ENCODE measurements around the gene MED17. TPM values are rescaled to one million over a fixed set of nuclear protein-coding genes. Genes with fewer than 3 reads are reported as not detected.

The MED17 gene
- total RNA-seq, 1 experiment from 2014 or later, result 41.1 TPM

DNA sequence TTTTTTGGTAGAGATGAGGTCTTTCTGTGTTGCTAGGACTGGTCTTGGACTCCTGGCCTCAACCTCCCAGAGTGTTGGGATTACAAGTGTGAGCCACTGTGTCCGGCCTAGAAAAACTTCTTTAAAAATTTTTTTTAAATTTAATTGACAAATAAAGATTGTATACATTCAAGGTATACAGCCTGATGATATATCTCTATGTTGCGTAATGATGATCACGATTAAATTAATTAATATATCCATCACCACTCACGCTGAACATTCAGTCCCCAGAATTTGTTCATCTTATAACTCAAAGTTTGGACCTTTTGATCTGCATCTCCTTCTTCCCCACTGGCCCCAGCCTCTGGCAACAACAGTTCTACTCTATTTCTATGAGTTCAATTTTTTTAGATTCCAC lies 39.1 kb downstream of the MED17 start:
- no peaks in the 10 kb centered on the region for H3K4me1 ChIP-seq (ENCODE audit: control insufficient read depth in 1 of 2, insufficient read depth in 2 of 2, low read length in 2 of 2)
- ATAC-seq, result no peak
- no peak overlapping the region for H3K4me3 ChIP-seq (replicated peaks in 1 of 2; ENCODE audit: low read depth in 1 of 2, low read length in 2 of 2)
- CTCF ChIA-PET, result no interaction called here
- no peaks in the 10 kb centered on the region for H3K79me2 ChIP-seq (ENCODE audit: insufficient read depth, low read length)
- TF ChIP-seq, protein P1, sequence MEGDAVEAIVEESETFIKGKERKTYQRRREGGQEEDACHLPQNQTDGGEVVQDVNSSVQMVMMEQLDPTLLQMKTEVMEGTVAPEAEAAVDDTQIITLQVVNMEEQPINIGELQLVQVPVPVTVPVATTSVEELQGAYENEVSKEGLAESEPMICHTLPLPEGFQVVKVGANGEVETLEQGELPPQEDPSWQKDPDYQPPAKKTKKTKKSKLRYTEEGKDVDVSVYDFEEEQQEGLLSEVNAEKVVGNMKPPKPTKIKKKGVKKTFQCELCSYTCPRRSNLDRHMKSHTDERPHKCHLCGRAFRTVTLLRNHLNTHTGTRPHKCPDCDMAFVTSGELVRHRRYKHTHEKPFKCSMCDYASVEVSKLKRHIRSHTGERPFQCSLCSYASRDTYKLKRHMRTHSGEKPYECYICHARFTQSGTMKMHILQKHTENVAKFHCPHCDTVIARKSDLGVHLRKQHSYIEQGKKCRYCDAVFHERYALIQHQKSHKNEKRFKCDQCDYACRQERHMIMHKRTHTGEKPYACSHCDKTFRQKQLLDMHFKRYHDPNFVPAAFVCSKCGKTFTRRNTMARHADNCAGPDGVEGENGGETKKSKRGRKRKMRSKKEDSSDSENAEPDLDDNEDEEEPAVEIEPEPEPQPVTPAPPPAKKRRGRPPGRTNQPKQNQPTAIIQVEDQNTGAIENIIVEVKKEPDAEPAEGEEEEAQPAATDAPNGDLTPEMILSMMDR (IDR thresholded peaks at IDR 0.05 in 2 of 3, conservative IDR thresholded peaks at IDR 0.05 in 1 of 3; ENCODE audit: borderline replicate concordance in 1 of 3, insufficient read depth in 1 of 3, low read depth in 2 of 3, low read length in 2 of 3), result no peak
- TF ChIP-seq SRF (IDR thresholded peaks at IDR 0.05; ENCODE audit: low read depth), result no peak
- TF ChIP-seq, protein P2, sequence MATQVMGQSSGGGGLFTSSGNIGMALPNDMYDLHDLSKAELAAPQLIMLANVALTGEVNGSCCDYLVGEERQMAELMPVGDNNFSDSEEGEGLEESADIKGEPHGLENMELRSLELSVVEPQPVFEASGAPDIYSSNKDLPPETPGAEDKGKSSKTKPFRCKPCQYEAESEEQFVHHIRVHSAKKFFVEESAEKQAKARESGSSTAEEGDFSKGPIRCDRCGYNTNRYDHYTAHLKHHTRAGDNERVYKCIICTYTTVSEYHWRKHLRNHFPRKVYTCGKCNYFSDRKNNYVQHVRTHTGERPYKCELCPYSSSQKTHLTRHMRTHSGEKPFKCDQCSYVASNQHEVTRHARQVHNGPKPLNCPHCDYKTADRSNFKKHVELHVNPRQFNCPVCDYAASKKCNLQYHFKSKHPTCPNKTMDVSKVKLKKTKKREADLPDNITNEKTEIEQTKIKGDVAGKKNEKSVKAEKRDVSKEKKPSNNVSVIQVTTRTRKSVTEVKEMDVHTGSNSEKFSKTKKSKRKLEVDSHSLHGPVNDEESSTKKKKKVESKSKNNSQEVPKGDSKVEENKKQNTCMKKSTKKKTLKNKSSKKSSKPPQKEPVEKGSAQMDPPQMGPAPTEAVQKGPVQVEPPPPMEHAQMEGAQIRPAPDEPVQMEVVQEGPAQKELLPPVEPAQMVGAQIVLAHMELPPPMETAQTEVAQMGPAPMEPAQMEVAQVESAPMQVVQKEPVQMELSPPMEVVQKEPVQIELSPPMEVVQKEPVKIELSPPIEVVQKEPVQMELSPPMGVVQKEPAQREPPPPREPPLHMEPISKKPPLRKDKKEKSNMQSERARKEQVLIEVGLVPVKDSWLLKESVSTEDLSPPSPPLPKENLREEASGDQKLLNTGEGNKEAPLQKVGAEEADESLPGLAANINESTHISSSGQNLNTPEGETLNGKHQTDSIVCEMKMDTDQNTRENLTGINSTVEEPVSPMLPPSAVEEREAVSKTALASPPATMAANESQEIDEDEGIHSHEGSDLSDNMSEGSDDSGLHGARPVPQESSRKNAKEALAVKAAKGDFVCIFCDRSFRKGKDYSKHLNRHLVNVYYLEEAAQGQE (IDR thresholded peaks at IDR 0.05; ENCODE audit: low read depth), result no peak
- TF ChIP-seq, protein P3, sequence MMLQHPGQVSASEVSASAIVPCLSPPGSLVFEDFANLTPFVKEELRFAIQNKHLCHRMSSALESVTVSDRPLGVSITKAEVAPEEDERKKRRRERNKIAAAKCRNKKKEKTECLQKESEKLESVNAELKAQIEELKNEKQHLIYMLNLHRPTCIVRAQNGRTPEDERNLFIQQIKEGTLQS (IDR thresholded peaks at IDR 0.05), result no peak
- no peak for TF ChIP-seq SP1 (IDR thresholded peaks at IDR 0.05; ENCODE audit: low read depth)
- no peak for TF ChIP-seq SIN3A (IDR thresholded peaks at IDR 0.05; ENCODE audit: low read depth)
- TF ChIP-seq, protein P4, sequence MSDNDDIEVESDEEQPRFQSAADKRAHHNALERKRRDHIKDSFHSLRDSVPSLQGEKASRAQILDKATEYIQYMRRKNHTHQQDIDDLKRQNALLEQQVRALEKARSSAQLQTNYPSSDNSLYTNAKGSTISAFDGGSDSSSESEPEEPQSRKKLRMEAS (IDR thresholded peaks at IDR 0.05), result no peak
- no peak for TF ChIP-seq FOSL1 (IDR thresholded peaks at IDR 0.05; ENCODE audit: low read depth)
- TF ChIP-seq JUND (IDR thresholded peaks at IDR 0.05), result no peak
- TF ChIP-seq ELF1 (IDR thresholded peaks at IDR 0.05; ENCODE audit: borderline replicate concordance, low read depth), result no peak
- TF ChIP-seq CBX3 (IDR thresholded peaks at IDR 0.05; ENCODE audit: low read depth), result no peak
- no peak for TF ChIP-seq CEBPB (IDR thresholded peaks at IDR 0.05; ENCODE audit: low read depth)
- TF ChIP-seq RAD21 (IDR thresholded peaks at IDR 0.05; ENCODE audit: low read depth), result no peak
- TF ChIP-seq YY1 (IDR thresholded peaks at IDR 0.05; ENCODE audit: extremely low read depth, insufficient replicate concordance, low read depth, low read length), result no peak
- TF ChIP-seq ZFX (IDR thresholded peaks at IDR 0.05), result no peak
- TF ChIP-seq EZH2 (IDR thresholded peaks at IDR 0.05), result no peak
- TF ChIP-seq, protein P5, sequence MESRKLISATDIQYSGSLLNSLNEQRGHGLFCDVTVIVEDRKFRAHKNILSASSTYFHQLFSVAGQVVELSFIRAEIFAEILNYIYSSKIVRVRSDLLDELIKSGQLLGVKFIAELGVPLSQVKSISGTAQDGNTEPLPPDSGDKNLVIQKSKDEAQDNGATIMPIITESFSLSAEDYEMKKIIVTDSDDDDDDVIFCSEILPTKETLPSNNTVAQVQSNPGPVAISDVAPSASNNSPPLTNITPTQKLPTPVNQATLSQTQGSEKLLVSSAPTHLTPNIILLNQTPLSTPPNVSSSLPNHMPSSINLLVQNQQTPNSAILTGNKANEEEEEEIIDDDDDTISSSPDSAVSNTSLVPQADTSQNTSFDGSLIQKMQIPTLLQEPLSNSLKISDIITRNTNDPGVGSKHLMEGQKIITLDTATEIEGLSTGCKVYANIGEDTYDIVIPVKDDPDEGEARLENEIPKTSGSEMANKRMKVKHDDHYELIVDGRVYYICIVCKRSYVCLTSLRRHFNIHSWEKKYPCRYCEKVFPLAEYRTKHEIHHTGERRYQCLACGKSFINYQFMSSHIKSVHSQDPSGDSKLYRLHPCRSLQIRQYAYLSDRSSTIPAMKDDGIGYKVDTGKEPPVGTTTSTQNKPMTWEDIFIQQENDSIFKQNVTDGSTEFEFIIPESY (IDR thresholded peaks at IDR 0.05; ENCODE audit: extremely low read depth, insufficient replicate concordance, low read length), result no peak
- no peaks in the 10 kb centered on the region for H4K20me1 ChIP-seq (ENCODE audit: insufficient read depth)
- H3K27ac ChIP-seq (ENCODE audit: low read depth, low read length), result no peak overlapping the region
- DNase-seq (ENCODE audit: low read depth, low spot score), result no peak
- no peaks in the 10 kb centered on the region for H3K27me3 ChIP-seq (ENCODE audit: insufficient read depth, low read length)
- RAD21 ChIA-PET (ENCODE audit: low non-redundant PET in 1 of 2, low total read pairs in 2 of 2, uncharacterized antibody in 2 of 2, unreplicated experiment in 2 of 2), result no interaction called here
- no peak overlapping the region for H3K9ac ChIP-seq (ENCODE audit: low read length)
- H3K9me3 ChIP-seq (ENCODE audit: control insufficient read depth in 1 of 2, insufficient read depth in 1 of 2, low read depth in 1 of 2, low read length in 2 of 2), result no peaks in the 10 kb centered on the region
- H3K9me2 ChIP-seq (ENCODE audit: insufficient read depth), result no peaks in the 10 kb centered on the region
- H3K36me3 ChIP-seq (ENCODE audit: control insufficient read depth in 1 of 2, insufficient read depth in 2 of 2, low read length in 2 of 2), result no peaks in the 10 kb centered on the region
- intact Hi-C loops (cut with micrococcal nuclease), result no loop called here
- H2AFZ ChIP-seq (ENCODE audit: low read depth, low read length, poor library complexity, severe bottlenecking), result no peak overlapping the region
- no peak overlapping the region for H3K4me2 ChIP-seq (ENCODE audit: low read length)
- no TSS peak for BruUV-seq (replicated peaks)
- POLR2A ChIA-PET, result no interaction called here
